GM19455 (cell line): ENCODE results near the gene ACTR3.

ENCODE experiments used
- ATAC-seq: cut with Tn5 transposase; IDR thresholded peaks from one replicate; pipeline ENCODE4 v1.9.1; 2021; ENCODE audit not compliant: unreplicated experiment

ACTR3 gene

GRCh38 chr2:113986762-113987290 lies 96.9 kb downstream of the ACTR3 start:
- no peak for ATAC-seq

GRCh38 chr2:113992090-113992489 lies 102.2 kb downstream of the ACTR3 start:
- no peak for ATAC-seq

- no peak for ATAC-seq
Observed at GRCh38 chr2:113996671-113997594, 107.0 kb downstream of the ACTR3 start.

GRCh38 chr2:114001152-114001551 lies 111.3 kb downstream of the ACTR3 start:
- ATAC-seq, result no peak

- ATAC-seq, result no peak
Observed at GRCh38 chr2:114001937-114002336, 112.0 kb downstream of the ACTR3 start.

- ATAC-seq, result no peak
Observed at GRCh38 chr2:114005110-114005783, 115.4 kb downstream of the ACTR3 start.

GRCh38 chr2:114006460-114006859 lies 116.6 kb downstream of the ACTR3 start:
- ATAC-seq, result no peak

- ATAC-seq, result no peak
Observed at GRCh38 chr2:114007436-114007835, 117.5 kb downstream of the ACTR3 start.

- no peak for ATAC-seq
Observed at GRCh38 chr2:114008720-114009119, 118.8 kb downstream of the ACTR3 start.

- no peak for ATAC-seq
Observed at GRCh38 chr2:114009205-114009944, 119.5 kb downstream of the ACTR3 start.

GRCh38 chr2:114010001-114010400 lies 120.1 kb downstream of the ACTR3 start:
- ATAC-seq, result no peak

GRCh38 chr2:114011713-114012112 lies 121.8 kb downstream of the ACTR3 start:
- no peak for ATAC-seq
